Endodermal cell (in vitro differentiated cells): ENCODE data around the gene HLCS. TPM values are rescaled to one million over a fixed set of nuclear protein-coding genes. Genes with fewer than 3 reads are reported as not detected.

Source experiments
- DNase-seq: peaks from one replicate; pipeline ENCODE4 v3.0.0-alpha.2; 2017
- H3K27ac ChIP-seq: 2 replicates; pipeline ENCODE4 v1.5.1; 2013; ENCODE audit warnings: mild to moderate bottlenecking, low read depth, low read length, moderate library complexity
- H3K27me3 ChIP-seq: 2 replicates; pipeline ENCODE4 v1.6.1; 2013; ENCODE audit warnings: mild to moderate bottlenecking, low read length, moderate library complexity; ENCODE audit not compliant: insufficient read depth, control insufficient read depth, poor library complexity, severe bottlenecking
- H3K36me3 ChIP-seq: 2 replicates; pipeline ENCODE4 v1.7.0; 2013; ENCODE audit warnings: mild to moderate bottlenecking, low read length, moderate library complexity; ENCODE audit not compliant: control insufficient read depth, insufficient read depth
- H3K4me1 ChIP-seq: one replicate; pipeline ENCODE4 v1.7.0; 2013; ENCODE audit warnings: low read length; ENCODE audit not compliant: control insufficient read depth, insufficient read depth
- H3K4me3 ChIP-seq: 2 replicates; pipeline ENCODE4 v1.5.1; 2013; ENCODE audit warnings: mild to moderate bottlenecking, low read length, moderate library complexity
- H3K9ac ChIP-seq: 2 replicates; pipeline ENCODE4 v1.6.1; 2013; ENCODE audit warnings: mild to moderate bottlenecking, low read length, moderate library complexity; ENCODE audit not compliant: poor library complexity, severe bottlenecking; ENCODE audit errors: extremely low read depth
- H3K9me3 ChIP-seq: 2 replicates; pipeline ENCODE4 v1.6.1; 2013; ENCODE audit warnings: mild to moderate bottlenecking, low read length, moderate library complexity; ENCODE audit not compliant: control insufficient read depth
- H3K27ac Mint-ChIP-seq: 2 replicates; pipeline ENCODE4 v1.8.0; 2020; ENCODE audit warnings: mixed read lengths
- H3K27me3 Mint-ChIP-seq: 2 replicates; pipeline ENCODE4 v1.8.0; 2021; ENCODE audit warnings: mild to moderate bottlenecking, mixed read lengths; ENCODE audit not compliant: insufficient read depth
- H3K36me3 Mint-ChIP-seq: 2 replicates; pipeline ENCODE4 v1.8.0; 2020; ENCODE audit warnings: low read depth, mixed read lengths
- H3K4me1 Mint-ChIP-seq: 2 replicates; pipeline ENCODE4 v1.8.0; 2020; ENCODE audit warnings: mixed read lengths
- H3K4me3 Mint-ChIP-seq: 2 replicates; pipeline ENCODE4 v1.8.0; 2020; ENCODE audit warnings: mild to moderate bottlenecking, moderate library complexity, mixed read lengths
- H3K9me3 Mint-ChIP-seq: 2 replicates; pipeline ENCODE4 v1.8.0; 2020; ENCODE audit warnings: mild to moderate bottlenecking, mixed read lengths
- CTCF ChIP-seq: fragments of 200-600 bp; sonication (generic); conservative IDR thresholded peaks from 2 replicates; pipeline ENCODE4 v1.5.0; 2021; ENCODE audit warnings: antibody characterized with exemption, mild to moderate bottlenecking
- WGBS, 2 experiments: methylation state at CpG; one replicate each; pipeline versions ENCODE4 v1.1.5 to v1.1.7; 2013; ENCODE audit warnings: missing lambda C conversion rate in 2 of 2, mixed read lengths in 1 of 2; ENCODE audit not compliant: insufficient coverage in 1 of 2, insufficient read length in 1 of 2; 5-methylcytosine and 5-hydroxymethylcytosine counted together
- total RNA-seq, 2 donors: library from RNA; stranded (reverse); fragmentation: NEBNext Ultra II Directional in 1 of 2; extraction: Animal tissue kit (Norgen Biotek cat#: 25700) in 1 of 2; gene quantifications; 2 replicates in 1 of 2; 3 replicates in 1 of 2; pipeline ENCODE4 v1.2.1, GENCODE V29; 2021

HLCS gene
- total RNA-seq, 2 donors from 2014 or later: 25.0 to 30.1 TPM

GRCh38 chr21:36976882-36977651 is 10.6 kb upstream of the HLCS start:
- H3K27me3 ChIP-seq: no peaks in the 10 kb centered on the region
- H3K27ac Mint-ChIP-seq: no peak overlapping the region
- no peak overlapping the region for H3K27ac ChIP-seq
- no peaks in the 10 kb centered on the region for H3K9me3 ChIP-seq
- H3K4me3 Mint-ChIP-seq: no peak overlapping the region
- no peaks in the 10 kb centered on the region for H3K36me3 ChIP-seq
- no peaks in the 10 kb centered on the region for H3K9me3 Mint-ChIP-seq
- peak; percentile 71 for DNase-seq
- H3K36me3 Mint-ChIP-seq: no peaks in the 10 kb centered on the region
- peaks cover 27% of the 10 kb centered on the region for H3K27me3 Mint-ChIP-seq
- peaks cover 9% of the 10 kb centered on the region for H3K4me1 Mint-ChIP-seq
- TF ChIP-seq CTCF: peak; percentile 91
- H3K4me1 ChIP-seq: no peaks in the 10 kb centered on the region
- no peak overlapping the region for H3K4me3 ChIP-seq
- WGBS, 2 experiments: 25 to 44% methylated on average over 5 to 8 of the region's 8 CpGs
- H3K9ac ChIP-seq: no peak overlapping the region

GRCh38 chr21:36976228-36976861 is 9.9 kb upstream of the HLCS start:
- no peak overlapping the region for H3K4me3 ChIP-seq
- no peaks in the 10 kb centered on the region for H3K9me3 ChIP-seq
- no peak overlapping the region for H3K27ac ChIP-seq
- no peaks in the 10 kb centered on the region for H3K36me3 ChIP-seq
- Mint-ChIP-seq H3K4me3 (no peak overlapping the region), H3K9me3 (no peaks in the 10 kb centered on the region), H3K4me1 (peaks cover 9% of the 10 kb centered on the region), H3K27me3 (peaks cover 23% of the 10 kb centered on the region), H3K27ac (no peak overlapping the region), H3K36me3 (peaks cover 2% of the 10 kb centered on the region)
- H3K9ac ChIP-seq: no peak overlapping the region
- TF ChIP-seq CTCF: no peak
- no peaks in the 10 kb centered on the region for H3K27me3 ChIP-seq
- no peak for DNase-seq
- H3K4me1 ChIP-seq: no peaks in the 10 kb centered on the region
- WGBS, 2 experiments: 78 to 93% methylated on average over 1 to 5 of the region's 5 CpGs

- H3K27ac ChIP-seq: no peak overlapping the region
- WGBS, 2 experiments: 83 to 88% methylated on average over 5 to 6 of the region's 6 CpGs
- DNase-seq: no peak
- H3K9me3 Mint-ChIP-seq: no peaks in the 10 kb centered on the region
- no peak overlapping the region for H3K4me3 ChIP-seq
- peaks cover 11% of the 10 kb centered on the region for H3K27me3 Mint-ChIP-seq
- H3K4me1 Mint-ChIP-seq: peaks cover 3% of the 10 kb centered on the region
- H3K9ac ChIP-seq: no peak overlapping the region
- no peaks in the 10 kb centered on the region for H3K9me3 ChIP-seq
- H3K27me3 ChIP-seq: no peaks in the 10 kb centered on the region
- H3K4me3 Mint-ChIP-seq: no peak overlapping the region
- peaks cover 4% of the 10 kb centered on the region for H3K36me3 Mint-ChIP-seq
- no peak for TF ChIP-seq CTCF
- H3K27ac Mint-ChIP-seq: no peak overlapping the region
- no peaks in the 10 kb centered on the region for H3K36me3 ChIP-seq
- no peaks in the 10 kb centered on the region for H3K4me1 ChIP-seq
Observed at GRCh38 chr21:36974851-36975192, 8.4 kb upstream of the HLCS start.
